ENCODE measurements around the gene SYCE3. TPM values are rescaled to one million over a fixed set of nuclear protein-coding genes. Genes with fewer than 3 reads are reported as not detected.

The SYCE3 gene
- total and polyA plus RNA-seq, 2 experiments from 2014 or later = not detected

- Histone ChIP-seq H3K79me2 (replicated peaks; ENCODE audit: insufficient read depth) (no peaks in the 10 kb centered on the region), H3K4me3 (no peak overlapping the region), H3K27ac (ENCODE audit: low read depth) (no peak overlapping the region), H2AFZ (no peak overlapping the region), H3K4me2 (no peak overlapping the region), H3F3A (replicated peaks; ENCODE audit: low read depth) (no peaks in the 10 kb centered on the region; the same call in 1 of the 2 replicates), H4K20me1 (replicated peaks; ENCODE audit: insufficient read depth) (no peaks in the 10 kb centered on the region), H3K9me2 (ENCODE audit: insufficient read depth) (no peaks in the 10 kb centered on the region), H3K4me1 (ENCODE audit: insufficient read depth) (no peaks in the 10 kb centered on the region), H3K27me3 (ENCODE audit: insufficient read depth) (no peaks in the 10 kb centered on the region), H3K36me3 (ENCODE audit: insufficient read depth) (no peaks in the 10 kb centered on the region)
- TF ChIP-seq STAT1 (IDR thresholded peaks at IDR 0.05; ENCODE audit: unreplicated experiment) = no peak
- no peak for TF ChIP-seq ZNF331 (CRISPR knock-in tag; IDR thresholded peaks at IDR 0.05; ENCODE audit: low read depth)
- no peak for TF ChIP-seq CTCF (conservative IDR thresholded peaks at IDR 0.05; ENCODE audit: low read depth in 2 of 2)
- TF ChIP-seq ZNF462 (CRISPR knock-in tag; IDR thresholded peaks at IDR 0.05) = no peak
- TF ChIP-seq EZH2 (IDR thresholded peaks at IDR 0.05; ENCODE audit: low read depth, unreplicated experiment) = no peak
- no peak for TF ChIP-seq POLR2AphosphoS5 (IDR thresholded peaks at IDR 0.05; ENCODE audit: low read depth)
- TF ChIP-seq CREB1 (CRISPR knock-in tag; IDR thresholded peaks at IDR 0.05; ENCODE audit: low read depth) = no peak
- no peak for TF ChIP-seq NANOG (IDR thresholded peaks at IDR 0.05; ENCODE audit: borderline replicate concordance)
- TF ChIP-seq JUNB (IDR thresholded peaks at IDR 0.05; ENCODE audit: unreplicated experiment) = no peak
- TF ChIP-seq ETS1 (IDR thresholded peaks at IDR 0.05) = no peak
- TF ChIP-seq REST (IDR thresholded peaks at IDR 0.05; ENCODE audit: unreplicated experiment) = no peak
- TF ChIP-seq EZH2phosphoT487 (IDR thresholded peaks at IDR 0.05; ENCODE audit: unreplicated experiment) = no peak
- no peak for TF ChIP-seq ZNF114 (CRISPR knock-in tag; IDR thresholded peaks at IDR 0.05)
- Mint-ChIP-seq H3K4me1 (no peaks in the 10 kb centered on the region), H3K4me3 (no peak overlapping the region), H3K36me3 (ENCODE audit: low read depth) (peaks cover 41% of the 10 kb centered on the region), H3K27ac (no peak overlapping the region), H3K27me3 (ENCODE audit: insufficient read depth, low read depth, poor library complexity) (peaks cover 7% of the 10 kb centered on the region), H3K9me3 (no peaks in the 10 kb centered on the region)
- DNase-seq (ENCODE audit: low spot score) = no peak
- no peak for ATAC-seq
Observed at GRCh38 chr22:50573491-50574382, 11.0 kb upstream of the SYCE3 start.

Data from GM23338 (cell line).